GM20000 (cell line): ENCODE measurements around the gene TVP23A.

ENCODE experiments used
- DNase-seq: peaks from one replicate; pipeline ENCODE4 v3.0.0; 2012; ENCODE audit warnings: low spot score
- TF ChIP-seq, protein P1 (sequence below): IDR thresholded peaks from 2 replicates; pipeline ENCODE4 v1.5.1; 2012; ENCODE audit warnings: mild to moderate bottlenecking, control low read depth; ENCODE audit errors: extremely low read depth, missing control alignments

TVP23A gene

DNA sequence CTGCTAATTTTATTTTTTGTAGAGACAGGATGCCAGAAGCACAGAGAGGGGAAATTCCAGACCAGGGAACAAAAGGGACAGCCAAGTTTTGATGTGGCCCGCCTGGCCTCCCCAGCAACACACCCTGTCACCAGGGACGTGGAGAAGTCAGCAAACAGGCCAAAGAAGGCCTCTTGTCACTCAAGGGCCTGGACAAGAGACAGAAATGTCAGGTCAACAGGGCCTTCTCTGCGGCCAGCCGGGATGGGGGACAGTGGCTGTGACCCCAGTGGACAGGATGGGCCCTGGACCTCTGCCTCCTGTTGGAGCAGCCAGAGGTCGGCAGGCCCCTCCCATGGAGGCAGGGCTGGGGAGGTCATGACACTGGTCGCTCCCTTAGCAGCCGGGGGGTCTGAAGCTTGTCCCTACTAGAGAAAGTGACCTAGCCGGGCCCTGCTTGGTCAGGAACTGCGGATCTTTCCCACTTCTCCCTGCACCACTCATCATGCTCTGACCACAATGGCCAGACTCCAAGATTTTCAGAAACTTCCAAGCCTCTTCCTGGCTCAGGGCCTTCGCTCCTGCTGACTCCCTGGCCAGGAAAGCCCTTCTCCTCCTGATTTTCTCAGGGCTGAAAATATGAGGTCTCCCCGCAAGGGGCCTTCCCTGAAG, 9.2 kb upstream of the TVP23A start:
- DNase-seq, result no peak

DNA sequence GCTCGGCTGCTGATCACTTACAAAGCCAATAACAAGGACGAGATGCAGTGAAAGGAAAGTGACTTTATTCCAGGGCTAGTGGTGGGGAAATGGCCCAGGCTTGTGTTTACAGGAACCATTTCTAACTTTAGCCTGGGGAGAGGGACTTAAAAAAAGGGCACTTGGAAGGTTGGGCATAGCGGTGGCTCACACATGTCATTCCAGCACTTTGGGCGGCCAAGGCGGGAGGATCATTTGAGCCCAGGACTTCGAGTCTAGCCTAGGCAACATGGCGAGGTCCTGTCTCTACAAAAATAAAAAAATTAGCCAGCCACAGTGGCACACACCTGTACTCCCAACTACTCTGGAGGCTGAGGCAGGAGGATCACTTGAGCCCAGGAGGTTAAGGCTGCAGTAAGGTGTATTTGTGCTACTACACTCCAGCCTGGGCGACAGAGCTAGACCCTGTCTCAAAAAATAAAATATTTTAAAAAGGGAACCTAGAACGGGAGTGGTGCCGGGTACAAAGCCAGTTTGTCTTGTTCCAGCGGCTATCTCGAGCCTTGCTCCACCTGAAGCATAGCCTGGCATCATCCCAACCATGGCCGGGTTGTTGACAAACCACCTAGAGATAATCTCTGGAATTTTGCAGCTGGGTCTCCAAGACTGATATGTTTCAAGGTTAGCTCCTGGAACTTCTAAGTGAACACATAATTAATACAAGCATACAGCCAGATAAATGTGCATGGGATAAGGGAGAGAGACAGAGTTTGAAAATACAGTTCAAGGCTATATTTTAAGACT, 5.7 kb upstream of the TVP23A start:
- TF ChIP-seq, protein P1, sequence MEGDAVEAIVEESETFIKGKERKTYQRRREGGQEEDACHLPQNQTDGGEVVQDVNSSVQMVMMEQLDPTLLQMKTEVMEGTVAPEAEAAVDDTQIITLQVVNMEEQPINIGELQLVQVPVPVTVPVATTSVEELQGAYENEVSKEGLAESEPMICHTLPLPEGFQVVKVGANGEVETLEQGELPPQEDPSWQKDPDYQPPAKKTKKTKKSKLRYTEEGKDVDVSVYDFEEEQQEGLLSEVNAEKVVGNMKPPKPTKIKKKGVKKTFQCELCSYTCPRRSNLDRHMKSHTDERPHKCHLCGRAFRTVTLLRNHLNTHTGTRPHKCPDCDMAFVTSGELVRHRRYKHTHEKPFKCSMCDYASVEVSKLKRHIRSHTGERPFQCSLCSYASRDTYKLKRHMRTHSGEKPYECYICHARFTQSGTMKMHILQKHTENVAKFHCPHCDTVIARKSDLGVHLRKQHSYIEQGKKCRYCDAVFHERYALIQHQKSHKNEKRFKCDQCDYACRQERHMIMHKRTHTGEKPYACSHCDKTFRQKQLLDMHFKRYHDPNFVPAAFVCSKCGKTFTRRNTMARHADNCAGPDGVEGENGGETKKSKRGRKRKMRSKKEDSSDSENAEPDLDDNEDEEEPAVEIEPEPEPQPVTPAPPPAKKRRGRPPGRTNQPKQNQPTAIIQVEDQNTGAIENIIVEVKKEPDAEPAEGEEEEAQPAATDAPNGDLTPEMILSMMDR, result no peak
- no peak for DNase-seq

More for the DNA sequence above, 9.2 kb upstream of the TVP23A start:
- TF ChIP-seq, protein P1, result no peak

DNA sequence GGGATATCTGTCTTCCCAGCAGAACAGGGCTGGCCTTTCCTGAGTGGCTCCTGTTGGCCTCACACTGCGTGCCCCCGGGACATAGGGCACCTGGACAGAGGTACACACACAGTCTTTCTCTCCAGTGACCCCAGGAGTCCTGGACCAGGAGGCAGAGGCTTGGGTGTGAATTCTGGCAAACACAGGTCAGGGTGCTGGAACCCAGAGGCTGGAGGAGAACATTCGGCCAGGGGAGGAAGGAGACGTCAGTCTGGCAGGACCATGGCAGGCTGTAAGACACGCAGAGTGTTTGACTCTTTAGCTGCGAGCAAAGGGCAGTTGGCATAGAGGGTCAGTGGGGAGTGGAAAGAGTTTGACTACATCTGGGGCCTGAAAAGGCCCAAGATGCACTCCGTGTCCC, 4.1 kb upstream of the TVP23A start:
- TF ChIP-seq, protein P1, result no peak
- DNase-seq, result no peak

DNA sequence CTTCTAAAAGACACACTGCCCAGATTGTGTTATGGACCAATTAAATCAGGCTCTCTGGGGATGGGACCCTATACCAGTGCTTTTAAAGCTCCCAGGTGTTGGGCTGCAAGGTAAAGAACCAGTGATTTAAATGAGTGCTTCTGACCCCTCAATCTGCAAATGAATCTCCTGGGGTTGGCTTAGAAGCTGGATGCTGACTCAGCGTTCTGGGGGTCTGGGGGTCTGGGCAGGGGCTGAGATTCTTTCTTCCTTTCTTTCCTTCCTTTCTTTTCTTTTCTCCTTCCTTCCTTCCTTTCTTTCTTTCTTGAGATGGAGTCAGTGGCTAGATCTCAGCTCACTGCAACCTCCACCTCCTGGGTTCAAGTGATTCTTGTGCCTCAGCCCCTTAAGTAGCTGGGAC, 2.0 kb upstream of the TVP23A start:
- TF ChIP-seq, protein P1, result no peak

DNA sequence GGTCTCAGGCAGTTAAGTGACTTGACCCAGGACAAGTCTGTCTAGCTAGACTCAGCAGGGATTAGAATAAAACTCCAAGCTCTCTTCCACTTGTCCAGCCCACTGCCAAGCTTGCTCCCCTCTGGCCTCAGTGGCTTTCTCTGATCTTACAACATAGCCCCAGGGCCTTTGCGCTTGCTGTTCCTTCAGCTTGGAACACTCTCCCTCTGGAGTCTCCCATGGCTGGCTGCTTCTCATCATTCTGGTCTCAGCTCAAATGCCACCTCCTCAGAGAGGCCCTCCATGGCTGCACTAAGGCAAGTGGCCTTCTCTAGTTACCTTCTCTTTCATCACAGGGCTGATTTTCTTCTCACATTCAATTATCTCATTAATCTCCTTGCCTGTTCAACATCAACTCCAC, 1.1 kb downstream of the TVP23A start:
- no peak for DNase-seq
- TF ChIP-seq, protein P1, result no peak

More for the DNA sequence above, 2.0 kb upstream of the TVP23A start:
- no peak for DNase-seq

DNA sequence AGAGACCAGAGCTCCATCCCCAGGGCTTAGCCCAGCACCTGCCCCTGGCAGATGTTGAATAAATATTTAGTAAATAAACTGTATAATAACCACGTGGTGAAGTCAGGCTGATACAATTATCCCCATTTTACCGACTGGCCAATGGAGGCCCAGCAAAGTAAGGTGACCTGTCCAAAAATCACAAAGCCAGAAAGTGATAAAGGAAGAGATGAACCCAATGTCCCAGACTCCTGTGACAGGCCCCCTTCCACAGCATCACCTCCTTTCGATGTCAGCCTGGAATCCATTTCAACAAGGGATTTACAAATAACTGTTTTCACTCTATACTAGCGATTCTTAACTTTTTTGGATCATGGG, 5.5 kb downstream of the TVP23A start:
- TF ChIP-seq, protein P1, result no peak
- DNase-seq, result no peak

DNA sequence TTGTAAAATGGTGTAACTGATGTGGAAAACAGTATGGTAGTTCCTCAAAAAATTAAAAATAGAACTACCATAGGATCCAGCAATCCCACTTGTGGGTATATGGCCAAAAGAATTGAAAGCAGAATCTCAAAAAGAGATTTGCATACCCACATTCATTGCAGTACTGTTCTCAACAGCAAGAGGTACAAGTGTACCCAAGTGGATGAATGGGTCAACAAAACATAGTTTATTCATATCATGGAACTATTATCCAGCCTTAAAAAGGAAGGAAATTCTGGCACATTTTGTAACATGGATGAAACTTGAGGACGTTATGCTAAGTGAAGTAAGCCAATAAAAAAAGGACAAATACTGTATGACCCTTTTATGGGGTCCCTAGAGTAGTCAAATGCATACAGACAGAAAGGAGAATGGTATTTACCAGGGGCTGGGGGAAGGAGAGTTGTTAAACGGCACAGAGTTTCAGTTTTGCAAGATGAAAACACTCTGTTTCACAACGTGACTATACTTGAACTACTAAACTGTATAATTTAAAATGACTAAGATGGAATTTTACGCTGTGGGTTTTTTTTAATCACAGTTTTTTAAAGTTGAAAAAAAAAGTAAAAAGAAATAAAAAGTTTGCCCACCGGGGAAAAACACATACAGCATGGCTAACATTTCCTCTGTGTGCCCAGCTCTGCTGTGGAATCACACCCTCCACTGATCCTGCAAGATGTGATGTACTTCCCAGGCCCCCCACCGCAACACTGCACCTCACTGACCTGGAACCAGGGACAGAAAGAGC, 6.1 kb downstream of the TVP23A start:
- DNase-seq, result peak; percentile 65
- TF ChIP-seq, protein P1, result no peak
